SU-DHL-6 (cell line): Measurements from ENCODE around the gene TNS3.

Source experiments
- CTCF ChIP-seq: fragments of 200-600 bp; sonication (generic); IDR thresholded peaks from one replicate; pipeline ENCODE4 v1.5.1; 2017; ENCODE audit warnings: antibody characterized with exemption, mild to moderate bottlenecking, low read length, moderate library complexity; ENCODE audit not compliant: insufficient read depth, poor library complexity, severe bottlenecking
- EZH2phosphoT487 ChIP-seq: fragments of 200-600 bp; sonication (generic), shearing (Covaris generic); conservative IDR thresholded peaks from 2 replicates; pipeline ENCODE4 v1.6.1; 2018; ENCODE audit warnings: mild to moderate bottlenecking, antibody characterized with exemption, low read length, moderate library complexity, mixed read lengths

DNA sequence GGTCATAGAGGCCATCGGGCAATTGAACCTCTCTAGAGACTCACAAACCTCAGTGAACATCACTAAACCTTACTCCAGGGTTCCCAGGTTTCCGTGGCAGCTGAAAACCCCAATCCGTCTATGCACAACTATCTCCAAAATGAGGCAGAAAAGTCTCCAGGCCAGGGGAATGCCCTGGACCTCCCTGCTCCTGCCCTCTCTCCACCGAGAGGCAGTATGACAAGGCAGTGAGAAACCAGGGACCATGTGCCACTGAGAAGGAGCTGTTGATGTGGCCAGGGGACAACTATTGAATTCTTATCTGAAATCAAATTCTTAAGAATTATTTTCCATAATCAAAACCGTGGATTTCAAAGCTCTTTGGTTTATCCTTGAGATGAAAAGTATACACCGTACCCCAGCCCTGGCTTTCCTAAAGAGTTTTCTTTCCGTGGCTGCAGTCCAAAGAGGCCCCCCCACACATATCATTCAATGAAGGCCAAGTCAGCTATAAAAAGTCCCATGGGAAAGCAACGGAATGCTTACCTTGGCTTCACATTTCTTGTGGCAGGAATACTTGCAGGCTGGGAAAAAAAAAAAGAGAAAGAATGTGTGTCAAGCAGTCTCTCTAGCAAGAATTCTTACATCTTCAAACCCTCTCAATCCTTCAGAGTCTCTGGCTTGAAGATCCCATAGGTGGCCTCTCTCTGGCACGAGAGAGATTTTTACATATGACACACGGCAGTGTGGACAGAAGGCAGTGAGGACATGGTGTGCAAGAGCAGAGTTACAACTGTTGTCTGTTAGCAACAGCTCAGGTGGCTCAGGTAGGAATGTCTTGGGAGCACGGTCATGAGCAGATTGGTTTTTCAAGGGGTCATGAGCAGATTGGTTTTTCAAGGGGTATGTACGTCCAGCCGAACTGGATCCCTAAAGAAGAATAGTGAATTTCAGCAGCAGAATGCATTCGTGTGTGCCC, 75.2 kb downstream of the TNS3 start:
- TF ChIP-seq EZH2phosphoT487 (no peak), CTCF (no peak)
